NCI-H1694 treated with DMSO at 0.1 percent for 48 hours (cell line): ENCODE measurements around the gene FUT7.

Source experiments
- DNase-seq: peaks from one replicate; lab custom pipeline; 2025; lab: John Stamatoyannopoulos, UW

Gene FUT7, protein sequence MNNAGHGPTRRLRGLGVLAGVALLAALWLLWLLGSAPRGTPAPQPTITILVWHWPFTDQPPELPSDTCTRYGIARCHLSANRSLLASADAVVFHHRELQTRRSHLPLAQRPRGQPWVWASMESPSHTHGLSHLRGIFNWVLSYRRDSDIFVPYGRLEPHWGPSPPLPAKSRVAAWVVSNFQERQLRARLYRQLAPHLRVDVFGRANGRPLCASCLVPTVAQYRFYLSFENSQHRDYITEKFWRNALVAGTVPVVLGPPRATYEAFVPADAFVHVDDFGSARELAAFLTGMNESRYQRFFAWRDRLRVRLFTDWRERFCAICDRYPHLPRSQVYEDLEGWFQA

GRCh38 chr9:137031904-137032640, at the start of gene FUT7:
Gene FUT7 (minus strand): TSS chr9:137032088. CDS start chr9:137031991, 97 bp downstream.
- peak; percentile 10 for DNase-seq

DNA sequence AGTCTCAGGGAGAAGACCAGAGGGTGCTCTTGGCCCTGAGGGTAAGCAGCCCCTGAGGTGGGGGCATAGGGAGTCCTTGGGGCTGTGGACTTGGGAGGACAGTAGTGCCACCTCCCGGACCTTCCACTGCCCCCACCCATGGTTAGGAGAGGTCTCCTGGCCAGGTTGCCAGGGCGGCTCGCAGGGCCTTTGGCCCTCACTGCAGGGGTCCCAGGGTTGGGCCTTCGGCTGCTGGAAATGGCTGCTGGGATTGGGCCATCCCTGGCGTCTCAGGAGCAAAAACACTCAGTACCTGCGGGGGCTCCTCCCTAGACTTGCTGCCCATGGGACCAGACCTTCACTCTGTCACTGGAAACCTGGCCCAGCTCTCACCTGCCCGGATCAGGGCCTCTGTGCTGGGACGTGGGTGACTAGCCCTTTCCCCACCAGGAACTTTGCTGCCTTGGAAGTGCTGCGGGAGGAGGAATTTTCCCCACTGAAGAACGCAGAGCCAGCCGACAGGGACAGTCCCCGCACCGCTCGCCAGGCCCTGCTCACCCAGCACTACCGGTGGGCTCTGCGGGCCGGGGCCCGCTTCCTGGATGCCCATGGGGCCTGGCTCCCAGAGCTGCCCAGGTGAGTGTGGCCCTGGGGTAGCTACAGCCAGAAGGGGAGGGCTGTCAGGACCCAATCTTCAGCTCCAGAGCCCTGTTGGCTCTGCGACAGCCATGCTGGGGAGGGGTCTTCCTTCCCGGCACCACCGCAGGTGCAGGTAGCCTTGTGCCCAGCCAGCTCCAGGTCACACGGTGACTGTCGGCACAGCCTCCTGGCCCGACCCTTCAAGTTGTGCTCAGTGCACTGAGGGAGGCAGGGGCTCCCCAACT, 48.6 kb upstream of the FUT7 start:
- DNase-seq, result no peak

- DNase-seq, result no peak
Observed at GRCh38 chr9:137079401-137079787, 47.5 kb upstream of the FUT7 start.

DNA sequence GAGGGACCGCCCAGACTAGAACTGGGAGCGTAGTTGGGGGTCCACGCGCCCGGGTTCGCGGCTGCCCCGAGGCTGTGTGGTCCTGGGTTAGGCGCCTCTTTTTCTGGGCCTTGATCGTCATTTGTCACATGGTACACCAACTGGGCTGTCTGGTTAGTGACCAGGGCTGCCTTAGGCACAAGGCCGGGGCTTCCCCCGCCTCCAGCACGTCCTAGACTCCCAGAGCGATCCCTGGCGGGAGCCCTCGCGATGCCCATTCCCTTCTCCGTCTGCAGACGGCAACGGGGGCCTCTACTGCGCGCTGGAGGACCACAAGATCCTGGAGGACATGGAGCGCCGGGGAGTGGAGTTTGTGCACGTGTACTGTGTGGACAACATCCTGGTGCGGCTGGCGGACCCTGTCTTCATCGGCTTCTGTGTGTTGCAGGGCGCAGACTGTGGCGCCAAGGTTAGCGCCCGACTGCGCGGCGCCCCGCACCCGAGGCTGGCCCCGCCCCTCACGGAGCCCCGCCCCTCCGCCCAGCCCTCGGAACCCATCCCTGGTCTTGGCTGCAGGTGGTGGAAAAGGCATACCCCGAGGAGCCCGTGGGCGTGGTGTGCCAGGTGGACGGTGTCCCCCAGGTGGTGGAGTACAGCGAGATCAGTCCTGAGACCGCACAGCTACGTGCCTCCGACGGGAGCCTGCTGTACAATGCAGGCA, 47.0 kb upstream of the FUT7 start:
- DNase-seq, result no peak

DNA sequence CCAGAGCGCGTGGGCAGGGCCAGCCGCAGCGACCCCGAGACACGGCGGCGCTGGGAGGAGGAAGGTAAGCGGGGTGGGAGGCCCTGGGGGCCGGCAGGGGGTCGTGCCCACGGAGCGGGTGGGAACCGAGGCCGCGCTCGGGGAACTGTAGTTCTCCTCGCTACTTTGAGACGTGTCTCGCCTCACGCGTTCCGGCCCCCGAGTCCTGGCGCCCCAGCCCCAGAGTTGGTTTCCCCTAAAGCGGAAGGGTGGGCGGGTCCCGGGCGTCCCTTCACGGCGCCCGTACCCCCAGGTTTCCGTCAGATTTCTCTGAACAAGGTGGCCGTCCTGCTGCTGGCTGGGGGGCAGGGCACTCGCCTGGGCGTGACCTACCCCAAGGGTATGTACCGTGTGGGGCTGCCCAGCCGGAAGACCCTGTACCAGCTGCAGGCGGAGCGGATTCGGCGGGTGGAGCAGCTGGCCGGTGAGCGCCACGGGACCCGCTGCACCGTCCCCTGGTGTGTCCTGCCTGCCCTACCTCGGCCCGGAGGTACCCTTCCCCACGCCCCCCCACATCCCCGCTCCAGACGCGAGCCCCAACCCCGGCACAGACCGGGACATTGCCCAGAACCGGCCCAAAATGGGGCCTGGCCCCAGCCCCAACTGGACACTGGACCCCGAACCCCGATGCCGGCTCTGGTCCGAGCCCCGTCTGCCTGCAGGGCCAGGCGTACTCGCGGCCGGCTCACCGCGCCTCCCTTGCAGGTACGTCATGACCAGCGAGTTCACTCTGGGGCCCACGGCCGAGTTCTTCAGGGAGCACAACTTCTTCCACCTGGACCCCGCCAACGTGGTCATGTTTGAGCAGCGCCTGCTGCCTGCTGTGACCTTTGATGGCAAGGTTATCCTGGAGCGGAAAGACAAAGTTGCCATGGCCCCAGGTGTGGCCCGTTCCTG, 46.1 kb upstream of the FUT7 start:
- no peak for DNase-seq

- no peak for DNase-seq
Observed at GRCh38 chr9:137077010-137077747, 45.3 kb upstream of the FUT7 start, which contains the start of gene UAP1L1. Gene UAP1L1 (plus strand): TSS chr9:137077517. CDS start chr9:137077533, 16 bp downstream.

DNA sequence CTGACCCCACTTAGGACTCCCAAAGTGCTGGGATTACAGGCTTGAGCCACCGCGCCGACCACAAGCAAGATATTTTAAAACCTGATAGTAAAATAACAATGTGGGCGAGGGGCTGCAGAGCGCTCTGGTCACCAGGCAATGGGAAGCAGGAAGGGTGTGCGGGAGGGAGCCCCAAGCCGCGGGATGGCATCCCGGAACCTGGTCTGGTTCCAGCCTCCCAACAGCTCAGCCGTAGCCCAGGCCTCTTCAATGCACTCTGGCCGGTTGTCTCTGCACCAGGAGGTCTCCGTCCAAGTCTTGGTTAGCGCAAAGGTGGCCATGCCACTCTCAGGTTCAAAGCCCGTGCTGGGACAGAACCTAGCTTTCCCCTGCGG, 44.7 kb upstream of the FUT7 start:
- DNase-seq, result no peak

- no peak for DNase-seq
Observed at GRCh38 chr9:137075275-137075775, 43.4 kb upstream of the FUT7 start.

DNA sequence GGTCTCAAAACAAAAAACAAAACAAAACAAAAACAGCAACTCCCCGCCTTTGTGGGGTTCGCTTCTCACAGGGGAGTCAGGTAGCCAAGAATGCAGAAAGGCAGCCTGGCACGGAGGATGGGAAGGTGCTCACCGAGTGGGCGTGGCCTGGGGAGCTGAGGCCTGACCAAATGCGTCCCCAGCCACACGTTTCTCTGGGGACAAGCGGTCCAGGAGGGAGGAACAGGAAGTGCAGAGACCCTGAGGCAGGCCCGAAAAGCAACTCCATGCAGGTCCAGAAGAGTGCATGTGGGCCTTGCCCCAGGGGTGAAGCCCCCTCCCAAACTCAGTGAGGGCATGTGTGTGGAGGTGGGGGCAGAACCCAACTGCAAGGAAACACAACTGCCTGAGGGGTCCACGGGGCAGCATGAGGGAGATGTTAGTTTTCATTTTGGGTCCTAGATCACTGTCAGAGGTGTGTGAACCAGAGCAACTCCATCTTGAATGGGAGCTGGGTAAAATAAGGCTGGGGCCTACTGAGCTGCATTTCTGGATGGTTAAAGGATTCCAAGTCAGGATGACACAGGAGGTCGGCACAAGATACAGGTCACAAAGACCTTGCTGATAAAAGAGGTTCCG, 42.9 kb upstream of the FUT7 start:
- no peak for DNase-seq

DNA sequence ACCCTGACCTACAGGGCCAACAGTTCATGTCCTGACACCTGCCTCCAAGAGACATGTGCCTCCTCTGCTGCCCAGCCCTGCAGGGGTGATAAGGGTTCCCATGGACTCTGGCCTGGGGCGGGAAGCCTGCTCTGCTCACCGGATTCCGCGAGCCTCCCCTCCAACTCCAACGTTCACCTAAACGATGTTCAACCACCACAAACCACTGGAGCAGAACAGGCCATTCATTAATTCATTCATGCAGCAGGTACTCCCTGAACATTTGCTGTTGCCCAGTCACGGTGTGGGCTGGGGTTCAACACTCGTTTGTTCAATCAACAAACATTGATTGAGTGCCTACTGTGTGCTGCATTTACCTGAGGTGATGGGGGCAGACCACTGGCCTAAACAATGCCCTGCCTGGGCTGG, 42.1 kb upstream of the FUT7 start:
- DNase-seq, result no peak

- no peak for DNase-seq
Observed at GRCh38 chr9:137071282-137071681, 39.4 kb upstream of the FUT7 start.

- no peak for DNase-seq
Observed at GRCh38 chr9:137070906-137071275, 39.0 kb upstream of the FUT7 start.

- DNase-seq, result peak; percentile 69
Observed at GRCh38 chr9:137070201-137070905, 38.5 kb upstream of the FUT7 start, which contains the start of gene SAPCD2. Gene SAPCD2 (minus strand): TSS chr9:137070557. CDS start chr9:137070460, 97 bp downstream.

DNA sequence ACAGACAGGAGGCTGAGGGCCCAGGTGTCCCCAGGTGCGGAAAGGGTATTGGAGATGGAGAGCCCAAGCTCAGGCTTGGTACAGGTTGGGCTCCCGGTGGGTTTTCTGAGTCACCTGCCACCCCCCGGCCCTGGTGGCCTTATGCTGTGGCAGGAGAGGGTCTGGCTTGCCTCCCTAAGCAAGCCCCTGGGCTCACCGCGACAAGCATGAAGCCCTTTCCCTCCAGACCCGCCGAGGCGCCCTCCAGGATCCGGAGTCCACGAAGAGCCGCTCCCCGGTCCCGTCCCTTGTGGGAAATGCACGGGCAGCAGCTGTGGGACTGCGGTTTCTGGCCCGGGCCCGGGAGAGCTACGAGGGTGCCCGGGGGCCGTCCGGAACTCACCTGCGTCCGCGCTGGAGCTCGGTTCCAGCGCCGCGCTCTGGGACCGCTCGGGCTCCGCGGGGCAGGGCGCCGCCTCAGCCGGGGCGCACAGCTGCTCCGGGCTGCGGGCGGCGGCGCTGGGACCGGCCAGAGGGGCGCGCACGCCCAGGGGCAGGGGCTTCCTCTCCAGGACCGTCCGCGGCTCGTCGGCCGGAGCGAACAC, 37.7 kb upstream of the FUT7 start:
- no peak for DNase-seq

DNA sequence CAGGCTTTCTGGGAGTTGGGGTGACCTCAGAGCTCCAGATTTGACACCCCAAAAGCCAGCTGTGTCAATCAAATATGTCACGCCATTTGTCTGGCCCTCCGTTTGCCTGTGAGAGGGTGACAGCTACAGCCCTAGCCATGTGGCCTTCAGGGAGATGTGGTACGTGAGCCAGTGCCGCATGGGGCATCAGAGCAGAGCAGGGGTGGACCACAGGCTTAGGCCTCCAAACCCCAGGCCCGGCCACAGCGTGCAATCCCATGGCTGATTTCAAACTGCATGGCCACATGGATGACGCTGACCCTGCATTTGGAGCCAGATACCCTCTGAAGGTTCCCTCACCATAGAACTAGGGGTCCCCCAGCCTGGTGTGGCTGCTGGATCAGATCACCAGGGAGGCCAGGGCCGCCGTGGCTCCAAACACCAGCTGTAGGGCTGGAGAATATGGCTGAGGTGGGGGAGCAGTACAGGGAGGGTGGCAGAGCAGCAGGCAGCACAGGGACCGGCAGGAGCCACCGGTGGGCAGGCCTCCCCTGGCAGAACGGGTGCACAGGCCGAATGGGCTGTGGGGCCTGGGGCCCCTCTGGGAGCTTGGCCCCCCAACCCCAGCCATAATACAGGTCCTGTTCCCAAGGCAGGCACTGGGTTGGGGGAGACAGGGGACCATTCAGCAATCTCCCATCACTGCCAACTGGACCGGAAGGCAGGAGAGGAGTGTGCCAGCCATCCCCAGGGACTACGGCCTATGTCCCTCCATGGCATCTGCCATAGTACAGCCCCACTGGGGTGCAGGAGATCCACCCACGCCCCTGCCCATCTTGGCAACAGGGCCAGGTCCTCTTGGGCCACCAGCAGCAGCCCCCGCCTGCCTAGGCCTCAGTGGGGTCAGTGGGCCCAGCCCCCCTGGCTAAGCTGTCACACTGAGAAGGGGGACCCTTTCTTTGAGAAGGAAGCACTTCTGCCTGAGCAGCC, 36.9 kb upstream of the FUT7 start:
- DNase-seq, result no peak

GRCh38 chr9:137067860-137068538, 36.1 kb upstream of the FUT7 start:
- DNase-seq, result peak; percentile 62
